Mesothelial cell of epicardium (in vitro differentiated cells): Measurements from ENCODE around the gene WDR41. TPM values are rescaled to one million over a fixed set of nuclear protein-coding genes. Genes with fewer than 3 reads are reported as not detected.
A peak's percentile ranks its signal among the peaks of the same experiment; 100 is the strongest.

Experiments
- DNase-seq, 2 experiments: peaks; one replicate each; pipeline ENCODE4 v3.0.0; 2021; ENCODE audit warnings: low spot score in 2 of 2; ENCODE audit not compliant: unreplicated experiment in 2 of 2
- H3K27ac Mint-ChIP-seq: 2 replicates; pipeline ENCODE4 v1.8.0; 2021; ENCODE audit warnings: mixed read lengths
- H3K27me3 Mint-ChIP-seq: 2 replicates; pipeline ENCODE4 v1.8.0; 2021; ENCODE audit warnings: low read depth, mixed read lengths
- H3K36me3 Mint-ChIP-seq: 2 replicates; pipeline ENCODE4 v1.8.0; 2021; ENCODE audit warnings: mixed read lengths
- H3K4me1 Mint-ChIP-seq: 2 replicates; pipeline ENCODE4 v1.8.0; 2021; ENCODE audit warnings: mixed read lengths
- H3K4me3 Mint-ChIP-seq: 2 replicates; pipeline ENCODE4 v1.8.0; 2021; ENCODE audit warnings: mild to moderate bottlenecking, moderate library complexity, mixed read lengths
- H3K9me3 Mint-ChIP-seq: 2 replicates; pipeline ENCODE4 v1.8.0; 2021; ENCODE audit warnings: mixed read lengths
- CTCF ChIP-seq: fragments of 200-600 bp; sonication (generic); IDR thresholded peaks from one replicate; pipeline ENCODE4 v1.5.0; 2021; ENCODE audit warnings: antibody characterized with exemption; ENCODE audit not compliant: unreplicated experiment
- total RNA-seq: library from RNA; stranded (reverse); gene quantifications from 3 replicates; pipeline ENCODE4 v1.2.1, GENCODE V29; 2021

Gene WDR41
- total RNA-seq, 1 donor from 2014 or later: 48.7 TPM

GRCh38 chr5:77428526-77428925, 63.6 kb downstream of the WDR41 start:
- TF ChIP-seq CTCF: no peak
- no peak for DNase-seq
- H3K36me3 Mint-ChIP-seq: peaks cover 35% of the 10 kb centered on the region
- H3K9me3 Mint-ChIP-seq: no peaks in the 10 kb centered on the region
- peaks cover 31% of the 10 kb centered on the region for H3K4me1 Mint-ChIP-seq
- no peaks in the 10 kb centered on the region for H3K27me3 Mint-ChIP-seq
- no peak overlapping the region for H3K27ac Mint-ChIP-seq
- H3K4me3 Mint-ChIP-seq: no peak overlapping the region

- Mint-ChIP-seq H3K9me3 (no peaks in the 10 kb centered on the region), H3K4me3 (no peak overlapping the region), H3K27ac (no peak overlapping the region), H3K27me3 (no peaks in the 10 kb centered on the region), H3K4me1 (peaks cover 31% of the 10 kb centered on the region), H3K36me3 (peaks cover 33% of the 10 kb centered on the region)
- no peak for TF ChIP-seq CTCF
- DNase-seq: no peak
These were observed 64.1 kb downstream of the WDR41 start for GRCh38 chr5:77427998-77428397.

GRCh38 chr5:77426670-77427069, 65.4 kb downstream of the WDR41 start:
- H3K4me3 Mint-ChIP-seq: no peak overlapping the region
- no peaks in the 10 kb centered on the region for H3K27me3 Mint-ChIP-seq
- DNase-seq: no peak
- peaks cover 28% of the 10 kb centered on the region for H3K36me3 Mint-ChIP-seq
- peaks cover 5% of the 10 kb centered on the region for H3K9me3 Mint-ChIP-seq
- H3K4me1 Mint-ChIP-seq: peaks cover 31% of the 10 kb centered on the region
- no peak for TF ChIP-seq CTCF
- H3K27ac Mint-ChIP-seq: peak overlapping the region; percentile 85

DNA sequence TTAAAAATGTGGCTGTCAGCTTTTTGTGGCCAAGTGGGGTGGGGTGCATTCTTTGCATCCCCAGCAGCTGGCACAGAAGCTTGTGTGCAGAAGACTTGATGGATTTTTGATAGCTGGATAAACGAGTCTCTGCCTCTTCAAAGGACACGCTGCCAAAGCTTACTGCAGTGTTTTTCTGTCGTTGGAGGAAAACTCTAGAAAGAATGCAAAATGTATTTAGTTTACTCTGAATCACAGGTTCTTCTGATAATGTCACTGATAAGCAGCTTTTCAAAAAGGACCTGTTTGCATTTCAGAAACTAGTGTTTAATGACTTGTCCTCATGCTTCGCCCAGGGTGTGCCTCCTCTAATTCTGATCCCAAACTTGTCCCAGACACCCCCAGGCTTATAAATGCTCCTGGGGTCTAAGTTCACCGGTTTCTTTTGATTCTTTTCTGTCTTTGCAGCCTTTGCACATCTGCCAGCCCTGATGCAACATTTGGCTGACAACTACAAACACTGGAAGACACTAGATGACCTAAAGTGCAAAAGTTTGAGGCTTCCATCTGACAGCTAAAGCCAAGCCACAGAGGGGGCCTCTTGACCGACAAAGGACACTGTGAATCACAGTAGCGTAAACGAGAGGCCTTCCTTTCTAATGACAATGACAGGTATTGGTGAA, 66.0 kb downstream of the WDR41 start:
- H3K27me3 Mint-ChIP-seq: no peaks in the 10 kb centered on the region
- peak overlapping the region; percentile 85 for H3K27ac Mint-ChIP-seq

GRCh38 chr5:77425420-77425819, 66.7 kb downstream of the WDR41 start:
- H3K9me3 Mint-ChIP-seq: peaks cover 5% of the 10 kb centered on the region
- H3K27me3 Mint-ChIP-seq: no peaks in the 10 kb centered on the region
- peak overlapping the region; percentile 67 for H3K27ac Mint-ChIP-seq
- H3K4me3 Mint-ChIP-seq: no peak overlapping the region
- no peak for TF ChIP-seq CTCF
- peaks cover 15% of the 10 kb centered on the region for H3K36me3 Mint-ChIP-seq
- DNase-seq: no peak
- H3K4me1 Mint-ChIP-seq: peaks cover 31% of the 10 kb centered on the region

More for the DNA sequence above, 66.0 kb downstream of the WDR41 start:
- Mint-ChIP-seq H3K9me3 (peaks cover 5% of the 10 kb centered on the region), H3K36me3 (peaks cover 22% of the 10 kb centered on the region), H3K4me3 (no peak overlapping the region), H3K4me1 (peaks cover 31% of the 10 kb centered on the region)
- no peak for DNase-seq
- no peak for TF ChIP-seq CTCF

DNA sequence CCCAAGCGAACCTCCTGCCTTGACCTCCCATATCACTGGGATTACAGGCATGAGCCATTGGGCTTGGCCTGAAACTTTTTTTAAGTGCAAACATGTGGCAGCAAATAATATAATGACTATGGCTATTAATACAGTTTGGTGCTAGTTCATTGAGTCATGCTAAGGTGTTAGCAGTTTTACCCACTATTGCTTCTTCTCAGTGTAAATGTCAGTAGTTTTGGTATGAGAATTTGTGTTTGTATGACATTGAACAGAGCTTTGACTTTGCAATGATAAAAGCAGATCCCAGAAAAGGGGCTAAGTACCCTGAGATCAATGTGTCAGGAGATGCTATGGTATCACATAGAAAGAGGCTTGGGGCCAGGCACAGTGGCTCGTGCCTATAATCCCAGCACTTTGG, 67.2 kb downstream of the WDR41 start:
- TF ChIP-seq CTCF: no peak

More for the DNA sequence above, 67.2 kb downstream of the WDR41 start:
- Mint-ChIP-seq H3K4me3 (no peak overlapping the region), H3K4me1 (peaks cover 31% of the 10 kb centered on the region), H3K9me3 (peaks cover 5% of the 10 kb centered on the region), H3K36me3 (peaks cover 10% of the 10 kb centered on the region), H3K27me3 (peaks cover 1% of the 10 kb centered on the region), H3K27ac (peak overlapping the region; percentile 73)
- no peak for DNase-seq
